Astrocyte (in vitro differentiated cells and primary cell): ENCODE results near the gene PLXNB2. TPM values are rescaled to one million over a fixed set of nuclear protein-coding genes. Genes with fewer than 3 reads are reported as not detected.
"Not testable (repeated sequence)": the region's sequence is repeated elsewhere in the genome, so short reads cannot be mapped to it uniquely, and the experiment has no call there.

Experiments
- DNase-seq: peaks from one replicate; pipeline ENCODE4 v3.0.0-alpha.2; 2010; ENCODE audit warnings: low read depth
- FAIRE-seq: peaks from 2 replicates; lab custom pipeline; 2011; peaks lifted over from hg19 to GRCh38; lab: Jason Lieb, UNC
- H2AFZ ChIP-seq: 2 replicates; pipeline ENCODE4 v1.6.0; 2012; ENCODE audit warnings: low read depth, low read length, inconsistent platforms
- H3K27ac ChIP-seq: 2 replicates; pipeline ENCODE4 v1.5.1; 2011; ENCODE audit warnings: low read depth, low read length, inconsistent platforms
- H3K27me3 ChIP-seq: 2 replicates; pipeline ENCODE4 v1.6.0; 2011; ENCODE audit warnings: low read length, inconsistent platforms; ENCODE audit not compliant: insufficient read depth
- H3K36me3 ChIP-seq: 2 replicates; pipeline ENCODE4 v1.5.1; 2011; ENCODE audit warnings: low read length, inconsistent platforms; ENCODE audit not compliant: insufficient read depth
- H3K4me1 ChIP-seq: 2 replicates; pipeline ENCODE4 v1.5.1; 2011; ENCODE audit warnings: low read length, inconsistent platforms; ENCODE audit not compliant: insufficient read depth
- H3K4me2 ChIP-seq: 2 replicates; pipeline ENCODE4 v1.6.0; 2012; ENCODE audit warnings: low read length, inconsistent platforms
- H3K4me3 ChIP-seq: 2 replicates; pipeline ENCODE4 v1.5.1; 2011; ENCODE audit warnings: low read depth, mild to moderate bottlenecking, low read length, inconsistent platforms; ENCODE audit not compliant: insufficient read depth
- H3K79me2 ChIP-seq: 2 replicates; pipeline ENCODE4 v1.6.0; 2012; ENCODE audit warnings: mild to moderate bottlenecking, low read length, inconsistent platforms; ENCODE audit not compliant: insufficient read depth
- H3K9ac ChIP-seq: 2 replicates; pipeline ENCODE4 v1.6.0; 2012; ENCODE audit warnings: mild to moderate bottlenecking, low read length, inconsistent platforms
- H3K9me3 ChIP-seq: 2 replicates; pipeline ENCODE4 v1.5.1; 2012; ENCODE audit warnings: low read depth, mild to moderate bottlenecking, low read length, inconsistent platforms; ENCODE audit not compliant: insufficient read depth
- H4K20me1 ChIP-seq: 2 replicates; pipeline ENCODE4 v1.6.0; 2012; ENCODE audit warnings: low read length, inconsistent platforms; ENCODE audit not compliant: insufficient read depth
- H3K27ac Mint-ChIP-seq: one replicate; pipeline ENCODE4 v1.8.0; 2021; ENCODE audit warnings: mild to moderate bottlenecking, mixed read lengths; ENCODE audit not compliant: unreplicated experiment
- H3K27me3 Mint-ChIP-seq: one replicate; pipeline ENCODE4 v1.8.0; 2021; ENCODE audit warnings: low read depth, mixed read lengths; ENCODE audit not compliant: unreplicated experiment
- H3K36me3 Mint-ChIP-seq: one replicate; pipeline ENCODE4 v1.8.0; 2021; ENCODE audit warnings: low read depth, mixed read lengths; ENCODE audit not compliant: unreplicated experiment
- H3K4me1 Mint-ChIP-seq: one replicate; pipeline ENCODE4 v1.8.0; 2021; ENCODE audit warnings: low read depth, mixed read lengths; ENCODE audit not compliant: unreplicated experiment
- H3K4me3 Mint-ChIP-seq: one replicate; pipeline ENCODE4 v1.8.0; 2021; ENCODE audit warnings: mild to moderate bottlenecking, moderate library complexity, mixed read lengths; ENCODE audit not compliant: unreplicated experiment
- H3K9me3 Mint-ChIP-seq: one replicate; pipeline ENCODE4 v1.8.0; 2021; ENCODE audit warnings: mild to moderate bottlenecking, mixed read lengths; ENCODE audit not compliant: unreplicated experiment
- CTCF ChIP-seq: IDR thresholded peaks from 2 replicates; pipeline ENCODE4 v1.5.1; 2011; ENCODE audit warnings: low read depth, mild to moderate bottlenecking, inconsistent platforms, low read length, moderate library complexity; ENCODE audit not compliant: insufficient read depth
- EZH2 ChIP-seq: IDR thresholded peaks from 2 replicates; pipeline ENCODE4 v1.6.1; 2012; ENCODE audit warnings: mild to moderate bottlenecking, low read length, inconsistent platforms; ENCODE audit not compliant: insufficient read depth
- total RNA-seq: library from RNA; stranded (reverse); gene quantifications from 2 replicates; pipeline ENCODE4 v1.2.1, GENCODE V29; 2021

The PLXNB2 gene
- total RNA-seq, 1 donor from 2014 or later = 327 TPM

GRCh38 chr22:50326225-50326955 lies 18.9 kb upstream of the PLXNB2 start:
- H3K27me3 ChIP-seq = no peaks in the 10 kb centered on the region
- peak overlapping the region; percentile 12 for H3K27ac ChIP-seq
- H3K9me3 ChIP-seq = no peaks in the 10 kb centered on the region
- Mint-ChIP-seq H3K27me3 (peaks cover 7% of the 10 kb centered on the region), H3K36me3 (no peaks in the 10 kb centered on the region), H3K4me3 (peak overlapping the region; percentile 89), H3K9me3 (no peaks in the 10 kb centered on the region), H3K27ac (peak overlapping the region; percentile 59), H3K4me1 (peaks cover 26% of the 10 kb centered on the region)
- H3K4me3 ChIP-seq = peak overlapping the region; percentile 69
- TF ChIP-seq CTCF (no peak), EZH2 (no peak)
- H3K4me2 ChIP-seq = peak overlapping the region; percentile 93
- H3K36me3 ChIP-seq = no peaks in the 10 kb centered on the region
- peak overlapping the region; percentile 78 for H2AFZ ChIP-seq
- H3K9ac ChIP-seq = peak overlapping the region; percentile 64
- no peak for DNase-seq
- peaks cover 14% of the 10 kb centered on the region for H3K79me2 ChIP-seq
- peaks cover 25% of the 10 kb centered on the region for H3K4me1 ChIP-seq
- no peak for FAIRE-seq
- H4K20me1 ChIP-seq = peaks cover 15% of the 10 kb centered on the region

- Mint-ChIP-seq H3K27ac (no peak overlapping the region), H3K4me3 (peak overlapping the region; percentile 89), H3K9me3 (no peaks in the 10 kb centered on the region), H3K36me3 (no peaks in the 10 kb centered on the region), H3K4me1 (peaks cover 19% of the 10 kb centered on the region), H3K27me3 (peaks cover 7% of the 10 kb centered on the region)
- Histone ChIP-seq H4K20me1 (peaks cover 15% of the 10 kb centered on the region), H3K9ac (peak overlapping the region; percentile 64), H3K4me3 (peak overlapping the region; percentile 69), H3K27ac (no peak overlapping the region), H3K4me1 (peaks cover 21% of the 10 kb centered on the region), H3K9me3 (no peaks in the 10 kb centered on the region), H2AFZ (peak overlapping the region; percentile 78), H3K79me2 (peaks cover 14% of the 10 kb centered on the region), H3K36me3 (no peaks in the 10 kb centered on the region), H3K4me2 (peak overlapping the region; percentile 93), H3K27me3 (no peaks in the 10 kb centered on the region)
- no peak for DNase-seq
- TF ChIP-seq EZH2 (no peak), CTCF (no peak)
- no peak for FAIRE-seq
Measured at GRCh38 chr22:50325444-50326224, 18.2 kb upstream of the PLXNB2 start.

GRCh38 chr22:50323900-50324299 lies 16.5 kb upstream of the PLXNB2 start:
- Mint-ChIP-seq H3K9me3 (no peaks in the 10 kb centered on the region), H3K27me3 (peaks cover 17% of the 10 kb centered on the region), H3K4me1 (peaks cover 15% of the 10 kb centered on the region), H3K27ac (no peak overlapping the region), H3K4me3 (no peak overlapping the region), H3K36me3 (no peaks in the 10 kb centered on the region)
- TF ChIP-seq CTCF (no peak), EZH2 (no peak)
- no peak overlapping the region for H3K9ac ChIP-seq
- H2AFZ ChIP-seq = no peak overlapping the region
- FAIRE-seq (no peak), DNase-seq (no peak)
- H3K27ac ChIP-seq = no peak overlapping the region
- no peak overlapping the region for H3K4me2 ChIP-seq
- H3K4me3 ChIP-seq = no peak overlapping the region
- peaks cover 15% of the 10 kb centered on the region for H4K20me1 ChIP-seq
- peaks cover 21% of the 10 kb centered on the region for H3K4me1 ChIP-seq
- no peaks in the 10 kb centered on the region for H3K27me3 ChIP-seq
- peaks cover 14% of the 10 kb centered on the region for H3K79me2 ChIP-seq
- H3K9me3 ChIP-seq = no peaks in the 10 kb centered on the region
- no peaks in the 10 kb centered on the region for H3K36me3 ChIP-seq

- H3K27ac ChIP-seq, H3K36me3 ChIP-seq, H3K9me3 Mint-ChIP-seq, FAIRE-seq, H3K4me3 ChIP-seq, H3K4me3 Mint-ChIP-seq, H2AFZ ChIP-seq, H3K27ac Mint-ChIP-seq, H3K4me2 ChIP-seq, H3K9ac ChIP-seq, H3K9me3 ChIP-seq, H3K36me3 Mint-ChIP-seq, H3K27me3 ChIP-seq, DNase-seq: not testable (repeated sequence)
- peaks cover 15% of the 10 kb centered on the region for H3K4me1 Mint-ChIP-seq
- Histone ChIP-seq H3K79me2 (peaks cover 12% of the 10 kb centered on the region), H4K20me1 (peaks cover 15% of the 10 kb centered on the region), H3K4me1 (peaks cover 18% of the 10 kb centered on the region)
- H3K27me3 Mint-ChIP-seq = peaks cover 17% of the 10 kb centered on the region
Measured at GRCh38 chr22:50322382-50323104, 15.1 kb upstream of the PLXNB2 start.
